Right ventricle myocardium inferior (tissue), 1 donor: ENCODE results near the gene KIAA0232. TPM values are rescaled to one million over a fixed set of nuclear protein-coding genes. Genes with fewer than 3 reads are reported as not detected.
"Not testable (repeated sequence)": the region's sequence is repeated elsewhere in the genome, so short reads cannot be mapped to it uniquely, and the experiment has no call there.

Experiments used
- ATAC-seq: fragments of 200-7000 bp; cut with Tn5 transposase; one replicate; pipeline ENCODE4 v1.9.1; 2020; ENCODE audit warnings: mild to moderate bottlenecking, moderate library complexity
- DNase-seq: peaks from one replicate; pipeline ENCODE4 v3.0.0; 2021; ENCODE audit errors: missing footprints
- intact Hi-C: fragments of 100-400 bp; cut with DNase I; formaldehyde crosslinking; loops from one replicate; pipeline ENCODE4 v1.11.0; 2022
- total RNA-seq: library from RNA; stranded (reverse); fragmentation: NEBNext Ultra II Directional; extraction: Animal tissue kit (Norgen Biotek cat#: 25700); gene quantifications from one replicate; pipeline ENCODE4 v1.2.1, GENCODE V29; 2021
- donor health status: DM: no; HTN: yes; CAD: no; lungs with severe emphysema.

The KIAA0232 gene
- total RNA-seq, 1 donor from 2014 or later = 72.1 TPM

DNA sequence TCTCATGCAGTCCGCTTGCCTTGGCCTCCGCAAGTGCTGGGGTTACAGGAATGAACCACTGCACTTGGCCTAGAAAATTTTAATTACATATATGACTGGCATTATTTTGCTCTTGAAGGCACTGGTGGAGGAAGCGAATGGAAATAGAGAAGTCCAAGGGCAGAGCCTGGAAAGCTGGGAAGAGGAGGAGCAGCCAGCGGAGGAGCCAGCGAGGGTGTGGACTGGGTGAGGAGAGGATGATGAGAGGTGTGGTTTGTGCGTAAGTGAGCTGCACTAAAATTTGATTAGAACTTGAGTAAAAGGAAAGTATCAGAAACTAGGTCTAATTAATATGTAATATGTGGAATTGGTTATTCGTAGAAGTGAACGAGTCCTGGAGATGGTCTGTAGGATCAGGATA, 13.3 kb downstream of the KIAA0232 start:
- no peak for DNase-seq
- intact Hi-C loops = no loop called here
- no peak for ATAC-seq

DNA sequence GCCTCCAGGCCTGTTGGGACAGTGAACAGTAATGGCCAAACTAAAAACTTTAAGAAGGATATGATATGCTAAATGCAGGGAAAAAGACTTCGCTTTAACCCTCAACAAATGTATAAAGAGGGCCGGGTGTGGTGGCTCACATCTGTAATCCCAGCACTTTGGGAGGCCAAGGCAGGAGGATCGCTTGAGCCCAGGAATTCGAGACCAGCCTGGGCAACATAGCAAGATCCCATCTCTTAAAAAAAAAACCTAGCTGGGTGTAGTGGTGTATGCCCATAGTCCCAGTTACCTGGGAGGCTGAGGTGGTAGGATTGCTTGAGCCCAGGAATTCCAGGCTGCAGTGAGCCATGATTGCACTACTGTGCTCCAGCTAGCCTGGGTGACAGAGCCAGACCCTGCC, 14.8 kb downstream of the KIAA0232 start:
- intact Hi-C loops, ATAC-seq, DNase-seq: not testable (repeated sequence)

DNA sequence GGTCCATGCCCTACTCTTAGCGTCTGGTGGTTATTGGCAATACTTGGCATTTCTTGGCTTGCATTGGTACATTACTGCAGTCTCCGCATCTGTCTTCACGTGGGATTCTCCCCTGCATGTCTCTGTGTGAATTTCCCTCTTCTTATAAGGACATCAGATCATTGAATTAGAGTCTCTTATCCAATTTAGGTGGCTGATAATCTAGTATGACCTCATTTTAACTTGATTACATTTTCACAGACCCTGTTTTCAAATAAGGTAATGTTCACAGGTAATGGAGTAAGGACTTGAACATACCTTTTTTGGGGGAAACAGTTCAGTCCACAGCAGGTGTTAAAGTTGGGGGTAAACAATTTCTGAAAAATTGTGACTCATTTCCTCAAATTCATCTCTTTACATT, 16.6 kb downstream of the KIAA0232 start:
- DNase-seq (no peak), ATAC-seq (no peak)
- intact Hi-C loops = no loop called here

DNA sequence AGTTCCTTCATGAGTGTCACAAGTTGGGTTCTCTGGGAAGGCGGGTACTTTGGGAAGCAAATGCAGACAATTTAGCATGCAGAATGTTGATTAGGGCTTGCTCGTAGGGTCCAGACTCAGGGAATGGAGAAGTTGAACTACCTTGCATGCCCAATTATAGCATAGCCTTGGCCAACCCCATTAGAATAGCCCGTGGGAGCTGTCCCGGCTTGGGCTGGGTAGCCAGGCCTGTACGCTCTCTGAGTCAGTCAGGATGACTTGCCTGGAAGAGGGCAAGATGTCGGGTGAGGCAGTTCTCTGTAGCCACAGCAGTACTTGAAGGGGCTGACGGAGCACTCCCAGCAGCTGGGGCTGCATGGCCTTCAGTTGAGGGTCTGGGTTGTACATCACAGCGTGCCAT, 19.5 kb downstream of the KIAA0232 start:
- intact Hi-C loops = no loop called here
- peak; percentile 27 for ATAC-seq
- DNase-seq = no peak

DNA sequence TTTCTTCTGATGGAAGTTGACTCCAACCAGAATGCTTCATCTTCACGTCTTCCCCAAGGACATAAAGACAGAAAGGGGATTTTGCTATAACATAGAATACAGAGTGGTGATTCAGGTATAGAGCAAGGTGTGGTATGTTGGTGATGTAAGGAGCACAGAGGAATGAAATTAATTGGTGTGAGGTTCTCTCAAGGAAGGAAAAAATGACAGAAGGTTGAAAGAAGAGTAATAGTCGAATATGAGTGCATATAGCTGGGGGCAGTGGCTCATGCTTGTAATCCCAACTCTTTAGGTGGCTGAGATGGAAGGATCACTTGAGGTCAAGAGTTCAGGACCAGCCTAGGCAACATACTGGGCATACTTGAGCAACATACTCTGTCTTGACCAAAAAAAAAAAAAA, 20.1 kb downstream of the KIAA0232 start:
- no peak for ATAC-seq
- no peak for DNase-seq
- intact Hi-C loops = no loop called here

DNA sequence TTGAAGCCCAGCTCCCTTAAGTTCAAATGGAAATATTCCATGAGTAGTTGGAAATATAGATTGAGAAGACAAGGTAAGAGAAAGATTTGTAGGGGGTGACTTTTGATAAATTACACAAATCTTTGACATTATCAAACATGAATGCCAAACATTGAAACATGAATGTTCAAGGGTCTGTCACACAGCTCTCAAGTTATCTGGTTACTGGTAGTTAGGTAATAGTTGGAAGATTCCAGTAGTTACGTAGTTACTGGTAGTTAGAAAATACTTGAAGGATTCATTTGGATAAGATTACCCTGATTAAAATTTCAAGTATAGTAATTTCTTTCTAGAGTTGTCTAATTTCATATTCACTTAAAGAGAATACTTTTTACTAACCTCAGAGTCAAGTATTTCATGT, 20.7 kb downstream of the KIAA0232 start:
- intact Hi-C loops = no loop called here
- DNase-seq (no peak), ATAC-seq (no peak)

DNA sequence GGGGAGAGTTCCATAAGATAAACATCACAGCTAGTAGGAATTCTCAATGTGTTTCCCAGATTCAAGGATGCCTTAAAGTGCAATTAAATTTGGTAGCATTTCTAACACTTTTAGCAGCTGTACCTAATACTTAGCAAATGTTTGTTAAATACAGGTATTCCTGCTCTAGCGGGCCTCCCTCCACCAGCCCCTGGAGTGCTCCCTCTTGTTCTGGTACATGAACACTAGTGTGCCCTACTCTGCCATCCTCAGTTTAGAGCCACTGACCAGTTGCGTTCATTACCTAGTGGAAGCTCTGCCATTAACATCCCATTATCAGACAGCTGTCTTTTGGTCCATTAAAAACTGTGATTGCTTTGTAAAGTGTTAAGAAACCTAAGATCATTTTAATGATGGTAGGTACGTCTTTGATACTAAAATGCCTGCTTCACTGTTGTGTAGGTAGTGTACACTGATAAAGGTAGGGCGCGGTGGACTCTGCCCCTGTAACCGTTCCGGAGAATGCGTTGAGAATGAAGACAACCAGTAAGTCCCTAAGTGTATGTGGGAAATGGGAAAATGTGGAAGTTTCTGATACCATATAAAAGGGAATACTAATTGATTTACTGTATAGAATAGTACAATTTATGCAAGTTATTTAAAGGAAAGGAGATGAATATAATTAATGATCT, 21.7 kb downstream of the KIAA0232 start:
- DNase-seq (no peak), ATAC-seq (no peak)
- intact Hi-C loops = no loop called here

DNA sequence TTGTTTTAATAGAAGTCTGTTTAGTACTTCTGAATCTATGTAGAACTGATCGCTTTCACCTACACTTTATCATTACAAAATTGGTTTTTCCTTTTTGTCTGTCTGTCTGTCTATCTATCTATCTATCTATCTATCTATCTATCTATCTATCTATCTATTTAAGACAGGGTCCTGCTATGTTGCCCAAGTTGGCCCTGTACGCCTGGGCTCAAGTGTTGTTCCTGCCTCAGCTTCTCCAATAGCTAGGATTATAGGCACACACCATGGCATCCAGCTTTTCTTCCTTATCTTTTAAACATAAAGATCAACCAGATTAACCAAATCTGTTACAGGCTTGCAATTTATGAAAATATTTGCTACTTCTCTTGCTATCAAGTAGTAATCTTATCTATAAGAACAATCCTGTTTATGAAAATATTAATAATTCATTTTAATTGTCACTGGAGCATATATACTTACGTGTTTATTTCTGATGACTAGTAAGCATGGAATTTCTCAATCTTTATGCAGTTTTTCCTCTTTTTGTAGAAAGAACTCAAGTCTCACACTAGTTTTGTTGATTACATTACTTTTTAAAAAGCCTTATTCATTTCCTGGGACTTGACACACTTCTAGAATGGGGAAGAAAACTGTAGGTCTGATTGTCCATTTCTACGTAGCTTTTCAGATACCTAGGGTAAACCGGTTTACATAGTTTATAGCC, 24.5 kb downstream of the KIAA0232 start:
- DNase-seq (no peak), ATAC-seq (peak; percentile 56)
- intact Hi-C loops = no loop called here

DNA sequence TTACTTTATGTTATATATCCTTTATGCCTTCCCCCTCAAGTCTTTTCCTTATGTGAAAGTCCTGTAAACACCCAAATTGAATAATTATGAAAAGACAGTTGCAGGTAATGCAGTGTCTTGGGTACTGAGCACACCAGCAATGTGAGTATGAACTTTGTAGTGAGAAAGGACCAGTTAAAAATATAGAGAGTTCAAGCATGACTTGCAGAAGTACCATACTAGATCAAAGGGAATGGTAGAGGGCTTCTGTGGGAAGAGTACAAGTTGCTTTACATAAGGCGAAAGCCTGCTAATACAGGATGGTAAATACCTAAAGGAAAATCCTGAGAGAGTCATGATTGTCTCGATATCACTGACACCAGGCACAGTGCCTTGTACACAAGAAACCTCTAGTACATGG, 25.7 kb downstream of the KIAA0232 start:
- ATAC-seq (no peak), DNase-seq (no peak)
- intact Hi-C loops = loop anchor here (2.0 kb wide), 1 partner anchor 17 kb away; no protein-coding TSS in a partner anchor

DNA sequence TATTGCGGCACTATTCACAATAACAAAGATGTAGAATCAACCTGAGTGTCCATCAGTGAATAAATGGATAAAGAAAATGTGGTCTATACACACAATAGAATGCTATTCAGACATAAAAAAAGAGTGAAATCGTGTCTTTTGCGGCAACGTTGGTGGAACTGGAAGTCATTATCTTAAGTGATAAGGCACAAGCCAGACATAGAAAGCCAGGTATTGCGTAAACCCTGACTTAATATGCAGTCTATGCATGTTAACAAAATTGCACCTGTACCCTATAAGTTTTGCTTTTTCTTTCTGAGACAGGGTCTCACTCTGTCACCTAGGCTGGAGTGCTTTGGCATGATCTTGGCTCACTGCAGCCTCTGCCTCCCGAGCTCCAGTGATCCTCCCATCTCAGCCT, 28.6 kb downstream of the KIAA0232 start:
- DNase-seq (no peak), ATAC-seq (no peak)
- intact Hi-C loops = no loop called here

DNA sequence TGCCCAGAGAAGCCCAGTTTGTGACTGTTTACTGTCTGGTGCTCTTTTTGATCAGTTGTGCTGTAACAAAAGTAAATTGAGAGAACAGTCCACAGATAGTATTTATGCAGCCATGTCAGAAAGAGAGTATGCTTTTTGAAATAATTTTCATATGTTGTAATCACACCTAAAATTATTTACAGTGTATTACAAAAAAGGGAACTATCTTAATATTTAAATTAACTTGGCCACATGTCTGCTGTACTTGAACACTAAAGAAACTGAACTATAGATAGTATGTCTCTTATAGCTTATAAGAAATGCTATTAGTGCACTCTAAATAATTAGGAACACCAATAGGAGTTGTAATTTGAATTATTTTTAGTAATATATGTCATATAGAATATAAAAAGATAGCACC, 30.2 kb downstream of the KIAA0232 start:
- ATAC-seq = no peak
- intact Hi-C loops = no loop called here
- DNase-seq = no peak

DNA sequence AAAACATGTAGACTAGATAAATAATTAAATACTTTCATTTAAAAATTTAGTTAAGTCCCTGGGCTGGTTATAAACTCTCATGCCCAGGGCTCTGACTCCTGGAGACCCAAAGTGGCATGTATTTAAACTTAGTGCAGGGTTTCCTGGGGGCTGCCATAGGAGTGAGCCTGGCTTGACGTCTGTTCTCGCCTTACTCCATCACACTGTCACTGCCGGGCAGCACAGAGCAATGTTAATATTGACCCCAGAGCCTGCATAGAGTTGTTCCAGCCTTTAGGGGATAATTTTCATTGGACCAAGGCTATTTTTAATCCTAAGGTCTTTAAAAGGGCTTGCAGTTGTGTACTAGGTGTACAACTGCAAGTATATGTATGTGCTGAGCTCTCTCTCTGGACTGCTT, 31.2 kb downstream of the KIAA0232 start:
- intact Hi-C loops = no loop called here
- ATAC-seq (no peak), DNase-seq (no peak)

DNA sequence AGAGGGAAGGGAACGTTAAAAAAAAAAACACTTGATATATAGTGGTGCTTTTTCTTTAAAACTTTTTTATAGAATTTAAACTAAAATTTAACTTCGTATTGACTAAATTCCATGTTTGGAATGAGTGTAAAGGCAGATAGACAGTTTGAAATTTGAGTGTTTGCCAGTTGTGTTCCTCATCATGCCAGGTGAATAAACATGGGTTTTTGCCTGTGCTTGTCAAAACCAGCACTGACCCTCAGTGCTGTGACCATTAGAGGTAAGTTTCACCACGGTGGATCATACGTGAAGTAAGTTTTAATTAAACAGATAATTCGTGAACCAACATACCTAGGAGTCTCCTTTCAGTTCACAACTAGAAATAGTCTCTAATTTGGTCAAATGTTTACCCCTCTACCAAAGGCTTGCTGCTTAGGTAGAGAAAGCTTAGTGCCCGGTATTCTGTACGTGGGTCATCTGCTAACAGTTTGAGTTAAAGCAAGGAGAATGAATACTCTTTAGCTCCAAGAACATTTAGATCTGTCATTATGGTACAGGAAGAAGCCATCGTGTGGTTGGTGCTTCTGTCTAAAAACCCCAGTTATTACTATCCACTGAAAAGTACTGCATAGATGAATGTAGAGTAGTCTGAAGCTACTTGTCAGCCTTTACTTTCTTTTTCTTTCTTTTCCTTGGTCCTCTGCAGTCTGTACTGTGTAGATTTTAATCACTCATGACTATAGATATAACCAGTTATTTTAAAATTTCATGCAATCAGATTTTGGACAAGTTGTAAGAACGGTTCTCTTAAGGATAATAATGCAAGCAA, 32.7 kb downstream of the KIAA0232 start:
- intact Hi-C loops = no loop called here
- ATAC-seq (no peak), DNase-seq (no peak)

DNA sequence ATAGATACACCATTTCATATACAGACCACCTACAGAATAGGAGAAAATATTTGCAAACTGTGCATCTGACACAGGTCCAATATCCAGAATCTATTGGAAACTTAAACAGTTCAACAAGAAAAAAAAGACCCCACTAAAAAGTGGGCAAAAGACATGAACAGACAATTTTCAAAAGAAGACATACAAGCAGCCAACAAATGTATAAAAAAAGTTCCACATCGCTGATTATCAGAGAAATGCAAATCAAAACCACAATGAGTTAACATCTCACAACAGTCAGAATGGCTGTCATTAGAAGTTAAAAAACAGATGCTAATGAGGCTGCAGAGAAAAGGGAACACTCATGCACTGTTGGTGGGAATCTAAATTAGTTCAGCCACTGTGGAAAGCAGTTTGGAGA, 36.8 kb downstream of the KIAA0232 start:
- no peak for DNase-seq
- intact Hi-C loops = no loop called here
- no peak for ATAC-seq

DNA sequence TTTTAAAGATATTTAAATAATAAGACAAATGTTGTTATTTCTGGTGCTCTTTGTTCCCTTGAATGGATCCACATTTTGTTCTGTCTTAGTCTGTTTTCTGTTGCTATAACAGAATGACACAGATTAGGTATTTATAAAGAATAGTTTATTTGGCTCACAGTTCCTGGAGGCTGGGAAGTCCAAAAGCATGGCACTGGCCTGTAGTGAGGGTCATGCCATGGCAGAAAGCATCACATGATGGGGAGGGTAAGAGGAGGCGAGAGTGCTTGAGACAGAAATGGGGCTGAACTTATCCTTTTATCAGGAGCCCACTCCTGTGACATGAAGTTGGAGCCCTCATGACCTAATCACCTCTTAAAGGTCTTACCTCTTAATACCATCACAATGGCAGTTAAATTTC, 38.2 kb downstream of the KIAA0232 start:
- DNase-seq (no peak), ATAC-seq (no peak)
- intact Hi-C loops = no loop called here

DNA sequence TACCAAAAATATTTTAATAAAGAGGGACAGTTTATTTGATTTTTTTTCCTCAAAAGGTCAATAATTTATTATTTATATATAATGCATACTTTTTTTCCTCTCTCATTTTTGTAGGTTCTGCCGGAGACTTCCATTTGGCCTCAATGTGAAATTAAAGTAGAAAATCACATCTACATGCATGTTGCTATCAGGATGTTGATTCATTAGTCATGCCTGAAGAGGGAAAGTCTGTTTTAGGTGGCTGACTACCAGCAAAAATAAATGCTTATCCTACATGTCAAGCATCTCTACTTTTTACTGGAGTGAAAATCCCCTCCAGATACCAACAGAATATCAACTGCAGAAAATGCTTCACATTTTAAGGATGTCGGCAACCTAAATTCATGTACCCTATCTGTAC, 41.5 kb downstream of the KIAA0232 start:
- ATAC-seq = no peak
- no peak for DNase-seq
- intact Hi-C loops = loop anchor here (2.0 kb wide), 1 partner anchor 15 kb away; no protein-coding TSS in a partner anchor

DNA sequence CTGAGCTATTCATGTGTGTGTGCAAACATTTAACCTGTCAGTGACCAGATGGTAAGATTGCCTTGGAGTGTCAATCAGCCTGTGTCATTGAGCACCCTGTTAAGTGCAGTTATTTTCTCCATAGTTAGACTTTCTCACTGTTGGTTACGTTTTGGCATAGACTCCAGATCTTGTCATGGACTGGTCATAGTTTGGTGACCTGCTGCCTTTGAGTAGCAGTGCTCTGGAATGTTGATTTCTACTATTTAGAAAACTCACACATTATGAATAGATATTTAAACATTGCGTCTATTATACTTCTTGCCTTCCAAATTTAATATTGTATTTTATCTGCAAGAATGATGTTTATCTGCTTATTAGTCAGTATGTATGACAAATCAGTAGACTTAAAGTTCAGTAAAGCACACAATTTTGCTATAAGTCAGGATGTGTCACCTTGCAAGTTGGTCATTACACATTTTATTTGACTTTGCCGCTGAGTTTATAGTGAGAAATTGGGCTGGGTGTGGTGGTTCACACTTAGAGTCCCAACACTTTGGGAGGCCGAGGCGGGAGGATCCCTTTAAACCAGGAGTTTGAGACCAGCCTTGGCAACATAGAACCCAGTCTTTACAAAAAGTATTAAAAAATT, 42.4 kb downstream of the KIAA0232 start:
- no peak for DNase-seq
- ATAC-seq = no peak
- intact Hi-C loops = loop anchor here (2.0 kb wide), 1 partner anchor 16 kb away; no protein-coding TSS in a partner anchor

DNA sequence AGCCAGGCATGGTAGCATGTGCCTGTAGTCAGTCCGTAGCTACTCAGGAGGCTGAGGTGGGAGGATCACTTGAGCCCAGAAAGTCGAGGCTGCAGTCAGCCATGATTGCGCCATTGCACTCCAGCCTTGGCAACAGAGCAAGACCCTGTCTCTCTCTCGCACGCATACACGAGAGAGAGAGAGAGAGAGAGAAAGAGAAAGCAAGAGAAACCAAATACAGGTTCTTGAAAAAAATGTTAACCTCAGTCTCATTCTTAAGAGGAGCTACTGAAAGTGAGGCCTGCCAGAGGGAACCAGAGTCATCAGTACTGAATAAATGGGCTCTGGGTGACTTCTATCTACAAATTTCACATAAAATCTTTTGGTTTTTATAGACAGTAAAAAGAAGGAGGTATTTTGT, 42.9 kb downstream of the KIAA0232 start:
- intact Hi-C loops = loop anchor here (2.0 kb wide), 1 partner anchor 17 kb away; no protein-coding TSS in a partner anchor
- ATAC-seq = no peak
- DNase-seq = no peak

DNA sequence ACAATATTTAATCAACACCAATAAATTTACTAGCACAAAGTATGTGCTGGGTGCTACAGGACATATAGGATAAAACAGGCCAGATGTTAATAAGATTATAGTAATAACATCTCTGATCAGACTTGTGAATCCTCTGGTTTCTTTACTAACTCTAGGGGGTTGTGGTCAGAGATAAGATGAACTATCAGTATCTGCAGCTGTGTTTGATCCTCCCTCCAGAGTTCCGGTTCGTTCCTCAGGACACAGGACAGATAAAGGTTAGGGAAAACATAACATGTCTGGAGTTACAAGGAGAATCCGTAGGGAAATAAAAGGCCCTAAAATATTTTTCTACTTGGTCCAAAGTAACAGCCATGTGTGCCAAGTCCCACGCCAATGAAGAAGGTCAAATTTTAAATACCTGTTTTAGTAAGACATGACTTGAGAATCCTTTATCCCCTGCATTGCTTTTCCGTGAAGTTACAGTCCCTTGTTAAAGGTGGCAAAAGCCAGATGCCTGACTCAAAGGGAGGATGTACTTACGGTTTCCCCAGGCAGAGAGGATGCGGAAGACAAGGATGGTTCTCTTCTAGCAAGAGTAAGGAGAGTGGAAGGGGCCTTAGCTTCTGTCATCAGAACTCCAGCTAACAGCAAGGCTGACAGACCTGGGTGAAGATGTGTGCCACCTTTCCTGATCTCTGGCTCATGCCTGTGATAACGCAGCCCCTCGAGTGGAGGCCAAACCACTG, 44.4 kb downstream of the KIAA0232 start:
- ATAC-seq = no peak
- intact Hi-C loops = no loop called here
- no peak for DNase-seq
